Nephron progenitor cell (in vitro differentiated cells): Measurements from ENCODE around the gene COL4A2.

ENCODE experiments used
- DNase-seq: peaks from one replicate; pipeline ENCODE4 v3.0.0; 2021
- H3K27ac Mint-ChIP-seq: 2 replicates; pipeline ENCODE4 v1.8.0; 2021; ENCODE audit warnings: mild to moderate bottlenecking, moderate library complexity, mixed read lengths
- H3K27me3 Mint-ChIP-seq: 2 replicates; pipeline ENCODE4 v1.8.0; 2021; ENCODE audit warnings: mild to moderate bottlenecking, low read depth, mixed read lengths; ENCODE audit not compliant: poor library complexity
- H3K36me3 Mint-ChIP-seq: 2 replicates; pipeline ENCODE4 v1.8.0; 2021; ENCODE audit warnings: low read depth, mixed read lengths
- H3K4me1 Mint-ChIP-seq: 2 replicates; pipeline ENCODE4 v1.8.0; 2021; ENCODE audit warnings: mixed read lengths
- H3K4me3 Mint-ChIP-seq: 2 replicates; pipeline ENCODE4 v1.8.0; 2021; ENCODE audit warnings: mild to moderate bottlenecking, moderate library complexity, mixed read lengths
- H3K9me3 Mint-ChIP-seq: 2 replicates; pipeline ENCODE4 v1.8.0; 2021; ENCODE audit warnings: mild to moderate bottlenecking, moderate library complexity, mixed read lengths
- TF ChIP-seq, protein P1 (sequence below): fragments of 200-600 bp; sonication (generic); IDR thresholded peaks from 2 replicates; pipeline ENCODE4 v1.5.0; 2021; ENCODE audit warnings: antibody characterized with exemption

COL4A2 gene

DNA sequence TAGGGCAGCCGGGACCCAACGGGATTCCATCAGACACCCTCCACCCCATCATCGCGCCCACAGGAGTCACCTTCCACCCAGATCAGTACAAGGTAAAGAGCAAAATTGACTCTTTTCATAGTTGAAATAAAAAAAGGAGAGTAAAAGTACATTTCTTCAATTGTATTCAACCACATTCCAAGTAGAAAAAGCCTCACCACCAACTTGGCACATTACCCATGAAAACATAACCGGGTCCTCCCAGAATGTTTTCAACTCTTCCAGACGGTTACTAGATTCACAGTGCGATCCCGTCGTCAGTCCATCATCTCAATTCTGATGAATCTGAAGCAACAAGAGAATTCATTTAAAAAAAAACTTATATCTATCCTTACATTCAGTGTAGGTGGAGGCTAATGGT lies 129.2 kb downstream of the COL4A2 start:
- Mint-ChIP-seq H3K4me3 (no peak overlapping the region), H3K9me3 (no peaks in the 10 kb centered on the region), H3K4me1 (peaks cover 23% of the 10 kb centered on the region), H3K27me3 (no peaks in the 10 kb centered on the region), H3K27ac (peak overlapping the region; percentile 71), H3K36me3 (peaks cover 89% of the 10 kb centered on the region)
- TF ChIP-seq, protein P1, sequence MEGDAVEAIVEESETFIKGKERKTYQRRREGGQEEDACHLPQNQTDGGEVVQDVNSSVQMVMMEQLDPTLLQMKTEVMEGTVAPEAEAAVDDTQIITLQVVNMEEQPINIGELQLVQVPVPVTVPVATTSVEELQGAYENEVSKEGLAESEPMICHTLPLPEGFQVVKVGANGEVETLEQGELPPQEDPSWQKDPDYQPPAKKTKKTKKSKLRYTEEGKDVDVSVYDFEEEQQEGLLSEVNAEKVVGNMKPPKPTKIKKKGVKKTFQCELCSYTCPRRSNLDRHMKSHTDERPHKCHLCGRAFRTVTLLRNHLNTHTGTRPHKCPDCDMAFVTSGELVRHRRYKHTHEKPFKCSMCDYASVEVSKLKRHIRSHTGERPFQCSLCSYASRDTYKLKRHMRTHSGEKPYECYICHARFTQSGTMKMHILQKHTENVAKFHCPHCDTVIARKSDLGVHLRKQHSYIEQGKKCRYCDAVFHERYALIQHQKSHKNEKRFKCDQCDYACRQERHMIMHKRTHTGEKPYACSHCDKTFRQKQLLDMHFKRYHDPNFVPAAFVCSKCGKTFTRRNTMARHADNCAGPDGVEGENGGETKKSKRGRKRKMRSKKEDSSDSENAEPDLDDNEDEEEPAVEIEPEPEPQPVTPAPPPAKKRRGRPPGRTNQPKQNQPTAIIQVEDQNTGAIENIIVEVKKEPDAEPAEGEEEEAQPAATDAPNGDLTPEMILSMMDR: no peak
- no peak for DNase-seq

DNA sequence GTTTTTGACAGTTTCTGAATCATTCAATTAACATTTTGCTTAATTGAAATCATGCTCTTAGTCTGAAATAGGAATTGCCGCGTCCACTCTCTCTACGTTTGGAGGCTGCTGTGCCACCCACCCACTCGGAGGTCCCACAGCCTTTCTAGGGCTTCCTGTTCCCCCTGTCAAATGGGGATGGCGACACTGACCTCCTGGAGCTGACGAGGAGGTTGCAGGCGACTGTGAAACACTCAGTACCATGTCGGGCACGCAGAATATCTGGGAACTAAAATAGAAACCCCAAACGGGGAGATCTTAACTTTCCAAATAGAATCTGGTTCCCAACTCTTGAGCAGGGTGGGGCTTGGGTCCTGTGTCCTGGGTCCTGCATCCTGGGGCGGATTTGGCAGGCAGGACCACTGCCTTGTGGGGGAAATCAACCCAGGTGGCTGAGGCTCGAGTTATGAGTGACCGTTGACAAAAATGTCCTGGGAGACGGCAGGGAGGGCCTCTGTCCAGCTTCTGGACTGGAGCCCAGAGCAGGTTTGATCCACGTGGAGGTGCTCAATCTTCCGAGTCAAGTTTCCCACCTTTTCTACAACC lies 129.8 kb downstream of the COL4A2 start:
- TF ChIP-seq, protein P1: no peak
- DNase-seq: no peak
- H3K9me3 Mint-ChIP-seq: no peaks in the 10 kb centered on the region
- H3K4me3 Mint-ChIP-seq: no peak overlapping the region
- peaks cover 24% of the 10 kb centered on the region for H3K4me1 Mint-ChIP-seq
- H3K27ac Mint-ChIP-seq: no peak overlapping the region
- peaks cover 87% of the 10 kb centered on the region for H3K36me3 Mint-ChIP-seq
- no peaks in the 10 kb centered on the region for H3K27me3 Mint-ChIP-seq

DNA sequence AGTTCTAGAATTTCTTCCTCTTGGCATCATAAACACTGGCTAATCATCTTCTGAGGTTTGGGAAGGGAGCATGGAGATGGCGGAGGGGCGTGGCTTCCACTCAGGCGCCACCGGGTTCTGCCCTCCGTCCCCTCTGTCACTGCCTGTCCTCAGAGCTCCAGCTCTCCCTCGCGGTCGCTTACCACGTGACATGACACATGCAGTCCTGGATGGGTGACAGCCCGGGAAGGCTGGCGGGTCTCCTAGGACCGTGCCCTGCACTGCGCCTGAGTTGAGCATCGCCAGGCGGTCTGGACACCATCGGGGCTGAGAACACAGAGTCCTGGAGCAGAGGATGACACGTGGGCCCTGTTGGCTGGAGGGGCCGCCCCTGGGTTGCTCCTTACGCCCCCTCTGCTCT lies 131.1 kb downstream of the COL4A2 start:
- Mint-ChIP-seq H3K4me3 (no peak overlapping the region), H3K4me1 (peaks cover 24% of the 10 kb centered on the region), H3K9me3 (no peaks in the 10 kb centered on the region), H3K27ac (no peak overlapping the region), H3K36me3 (peaks cover 74% of the 10 kb centered on the region), H3K27me3 (no peaks in the 10 kb centered on the region)
- TF ChIP-seq, protein P1: no peak
- DNase-seq: no peak

DNA sequence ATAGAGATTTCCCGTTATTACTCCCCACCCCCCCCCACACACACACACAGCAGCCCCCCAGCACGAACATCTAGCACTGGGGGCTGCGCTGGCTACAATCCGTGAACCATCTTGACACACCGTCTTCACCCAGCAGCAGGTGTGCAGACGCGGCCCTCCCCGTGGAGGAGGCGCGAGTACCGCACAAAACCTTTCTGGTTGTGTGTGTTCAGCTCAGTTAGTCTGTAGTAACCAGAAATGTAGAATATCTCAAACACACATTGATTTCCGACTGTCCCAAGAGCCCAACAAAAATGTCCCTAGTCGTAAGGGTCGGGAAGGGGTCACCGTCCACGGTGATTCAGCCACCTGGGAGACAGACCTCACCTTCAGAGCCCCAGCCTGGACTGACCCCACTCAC lies 131.7 kb downstream of the COL4A2 start:
- Mint-ChIP-seq H3K4me3 (no peak overlapping the region), H3K9me3 (no peaks in the 10 kb centered on the region), H3K36me3 (peaks cover 68% of the 10 kb centered on the region), H3K27me3 (no peaks in the 10 kb centered on the region), H3K27ac (no peak overlapping the region), H3K4me1 (peaks cover 24% of the 10 kb centered on the region)
- TF ChIP-seq, protein P1: no peak
- no peak for DNase-seq

DNA sequence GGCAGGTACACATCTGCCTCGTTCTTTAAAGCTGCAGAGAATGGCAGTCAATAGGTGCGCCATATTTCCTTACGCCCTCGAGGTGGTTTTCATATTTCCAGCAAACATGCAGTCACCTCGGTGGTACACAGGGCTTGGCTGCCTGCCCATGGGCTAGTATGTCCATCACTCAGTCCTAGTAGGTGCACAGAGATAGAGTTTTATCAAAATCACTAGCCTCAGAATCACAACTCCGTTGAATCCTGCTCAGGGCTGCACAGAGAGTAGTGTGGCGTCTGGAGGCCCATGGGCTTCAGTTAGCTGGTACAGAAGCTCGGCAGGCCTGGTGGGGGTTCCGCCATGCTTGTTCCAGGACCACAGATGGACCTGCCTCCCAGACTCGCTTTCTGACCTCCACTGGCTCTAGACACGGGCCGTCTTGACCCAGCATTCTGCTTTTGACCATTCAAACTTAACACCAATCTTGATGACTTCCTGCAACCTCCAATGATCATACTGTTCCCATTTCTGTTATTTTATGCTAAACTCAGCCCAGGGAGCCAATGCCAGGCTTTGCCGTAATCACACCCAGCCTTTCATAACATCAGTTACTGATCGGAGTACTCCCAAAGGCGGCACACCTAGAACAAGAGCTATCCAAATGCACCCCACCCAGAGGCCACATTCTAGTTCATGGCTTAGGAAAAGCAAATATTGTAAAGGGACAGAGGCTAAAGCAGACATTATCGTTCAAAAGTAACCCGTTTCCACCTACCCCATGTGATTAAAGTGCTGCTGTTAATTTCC lies 134.1 kb downstream of the COL4A2 start:
- Mint-ChIP-seq H3K27me3 (no peaks in the 10 kb centered on the region), H3K4me1 (peaks cover 27% of the 10 kb centered on the region), H3K36me3 (peaks cover 62% of the 10 kb centered on the region), H3K27ac (peak overlapping the region; percentile 26), H3K9me3 (no peaks in the 10 kb centered on the region), H3K4me3 (no peak overlapping the region)
- no peak for DNase-seq
- TF ChIP-seq, protein P1: no peak
